Fibroblast of the aortic adventitia (primary cell): ENCODE measurements around the gene RDH5. TPM values are rescaled to one million over a fixed set of nuclear protein-coding genes. Genes with fewer than 3 reads are reported as not detected.

Source experiments
- DNase-seq: peaks from one replicate; pipeline ENCODE4 v3.0.0-alpha.2; 2010; ENCODE audit warnings: low read depth
- H3K4me3 ChIP-seq: 2 replicates; pipeline ENCODE4 v1.5.1; 2011; ENCODE audit warnings: low read depth, mild to moderate bottlenecking, control low read depth, low read length, moderate library complexity
- total RNA-seq: library from RNA; depleted of rRNA; stranded (reverse); fragments of >200 nt; gene quantifications from 2 replicates; pipeline ENCODE4 v1.2.3, GENCODE V29; 2012; ENCODE audit warnings: low replicate concordance
- TF ChIP-seq, protein P1 (sequence below): IDR thresholded peaks from 2 replicates; pipeline ENCODE4 v1.5.1; 2011; ENCODE audit warnings: mild to moderate bottlenecking, low read length, control low read depth, inconsistent platforms; ENCODE audit not compliant: insufficient read depth

The RDH5 gene
- total RNA-seq, 1 donor = 17.7 TPM

DNA sequence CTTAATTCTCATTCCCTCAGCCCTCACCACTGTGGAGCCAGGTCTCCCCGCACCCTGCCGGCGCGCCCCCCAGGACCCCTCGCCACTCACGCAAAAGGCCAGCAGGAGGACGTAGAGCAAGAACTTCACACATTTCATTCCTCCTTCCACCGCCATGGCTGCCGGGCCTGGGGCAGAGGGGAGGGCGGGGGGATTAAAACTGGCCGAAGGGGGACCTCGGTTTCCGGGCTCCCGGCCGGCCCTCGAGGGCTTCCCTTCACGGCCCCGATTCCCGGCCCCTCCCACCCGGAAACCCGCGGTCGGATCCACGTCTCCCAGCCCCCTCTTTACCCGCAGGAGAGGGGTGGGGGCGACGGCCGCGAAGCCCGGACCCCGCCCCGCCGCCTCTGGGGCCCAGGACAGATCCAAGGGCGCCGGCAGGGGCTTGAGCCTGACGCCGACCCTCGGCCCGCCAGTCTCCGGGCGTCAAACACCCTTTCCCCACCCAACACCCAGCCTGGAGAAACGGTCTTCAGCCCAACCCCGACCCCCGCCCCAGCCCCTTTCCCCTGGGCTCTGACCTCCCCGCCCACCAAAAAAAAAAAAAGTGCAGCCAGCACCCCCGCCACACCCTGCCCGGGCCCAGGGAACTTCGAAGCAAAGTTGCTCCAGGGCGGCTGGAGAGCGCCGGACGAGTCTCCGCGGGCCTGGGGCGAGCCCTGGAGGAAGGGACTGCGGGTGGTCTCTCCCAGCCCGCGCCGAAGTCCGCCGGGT lies 8.2 kb downstream of the RDH5 start:
- DNase-seq = peak; percentile 63

DNA sequence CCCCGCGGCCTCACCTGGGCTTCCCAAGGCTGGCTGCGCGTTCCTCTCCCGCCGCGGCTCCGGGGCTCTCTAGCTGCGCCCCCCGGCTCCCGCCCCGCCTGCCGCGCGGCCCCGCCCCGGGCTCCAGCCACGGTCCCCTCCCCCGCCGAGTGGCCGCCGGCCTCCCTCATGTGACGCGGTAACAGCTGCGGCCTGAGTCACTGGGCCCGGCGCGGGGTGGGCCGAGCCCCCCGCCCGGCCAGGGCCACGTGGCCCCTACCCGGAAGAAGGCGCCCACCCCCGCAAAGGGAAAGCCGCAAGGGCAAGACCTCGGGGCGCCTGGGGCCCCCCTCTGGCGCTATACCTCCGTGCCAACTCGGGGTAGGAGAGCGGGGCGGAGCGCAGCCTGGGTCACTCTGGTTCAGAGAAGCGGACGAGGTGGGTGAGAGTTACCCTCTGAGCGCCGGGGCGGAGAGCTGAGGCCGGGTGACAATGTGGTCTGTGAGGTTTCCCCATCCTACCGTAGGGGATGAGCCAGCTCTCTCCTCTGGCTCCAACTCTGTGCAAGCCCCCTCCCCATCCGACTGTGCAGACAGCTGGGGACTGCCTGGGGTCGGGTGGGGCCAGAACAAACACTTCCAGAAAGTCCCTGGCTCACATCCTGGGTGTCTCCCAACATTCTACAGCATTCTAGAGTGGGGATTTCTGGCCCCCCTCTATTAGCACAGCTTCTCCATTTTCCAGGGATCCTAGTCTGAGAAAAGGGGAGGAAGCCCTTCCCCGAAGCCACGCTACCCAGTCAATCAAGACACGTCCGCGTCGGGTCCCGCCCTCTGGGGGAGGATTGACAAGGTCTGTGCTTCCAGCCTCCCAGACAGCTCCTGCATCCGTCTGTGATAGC lies 9.0 kb downstream of the RDH5 start, which contains the start of gene CD63:
Gene CD63 (minus strand): TSS at position 71 of the 880 bp plus-strand sequence. CDS start 668 bp downstream, outside the sequence.
- TF ChIP-seq, protein P1, sequence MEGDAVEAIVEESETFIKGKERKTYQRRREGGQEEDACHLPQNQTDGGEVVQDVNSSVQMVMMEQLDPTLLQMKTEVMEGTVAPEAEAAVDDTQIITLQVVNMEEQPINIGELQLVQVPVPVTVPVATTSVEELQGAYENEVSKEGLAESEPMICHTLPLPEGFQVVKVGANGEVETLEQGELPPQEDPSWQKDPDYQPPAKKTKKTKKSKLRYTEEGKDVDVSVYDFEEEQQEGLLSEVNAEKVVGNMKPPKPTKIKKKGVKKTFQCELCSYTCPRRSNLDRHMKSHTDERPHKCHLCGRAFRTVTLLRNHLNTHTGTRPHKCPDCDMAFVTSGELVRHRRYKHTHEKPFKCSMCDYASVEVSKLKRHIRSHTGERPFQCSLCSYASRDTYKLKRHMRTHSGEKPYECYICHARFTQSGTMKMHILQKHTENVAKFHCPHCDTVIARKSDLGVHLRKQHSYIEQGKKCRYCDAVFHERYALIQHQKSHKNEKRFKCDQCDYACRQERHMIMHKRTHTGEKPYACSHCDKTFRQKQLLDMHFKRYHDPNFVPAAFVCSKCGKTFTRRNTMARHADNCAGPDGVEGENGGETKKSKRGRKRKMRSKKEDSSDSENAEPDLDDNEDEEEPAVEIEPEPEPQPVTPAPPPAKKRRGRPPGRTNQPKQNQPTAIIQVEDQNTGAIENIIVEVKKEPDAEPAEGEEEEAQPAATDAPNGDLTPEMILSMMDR = no peak
- H3K4me3 ChIP-seq = peak within 1 kb of the TSS; percentile 97
- DNase-seq = peak; percentile 94

More for the DNA sequence above, 8.2 kb downstream of the RDH5 start:
- H3K4me3 ChIP-seq = peak overlapping the region; percentile 97
- TF ChIP-seq, protein P1 = no peak

DNA sequence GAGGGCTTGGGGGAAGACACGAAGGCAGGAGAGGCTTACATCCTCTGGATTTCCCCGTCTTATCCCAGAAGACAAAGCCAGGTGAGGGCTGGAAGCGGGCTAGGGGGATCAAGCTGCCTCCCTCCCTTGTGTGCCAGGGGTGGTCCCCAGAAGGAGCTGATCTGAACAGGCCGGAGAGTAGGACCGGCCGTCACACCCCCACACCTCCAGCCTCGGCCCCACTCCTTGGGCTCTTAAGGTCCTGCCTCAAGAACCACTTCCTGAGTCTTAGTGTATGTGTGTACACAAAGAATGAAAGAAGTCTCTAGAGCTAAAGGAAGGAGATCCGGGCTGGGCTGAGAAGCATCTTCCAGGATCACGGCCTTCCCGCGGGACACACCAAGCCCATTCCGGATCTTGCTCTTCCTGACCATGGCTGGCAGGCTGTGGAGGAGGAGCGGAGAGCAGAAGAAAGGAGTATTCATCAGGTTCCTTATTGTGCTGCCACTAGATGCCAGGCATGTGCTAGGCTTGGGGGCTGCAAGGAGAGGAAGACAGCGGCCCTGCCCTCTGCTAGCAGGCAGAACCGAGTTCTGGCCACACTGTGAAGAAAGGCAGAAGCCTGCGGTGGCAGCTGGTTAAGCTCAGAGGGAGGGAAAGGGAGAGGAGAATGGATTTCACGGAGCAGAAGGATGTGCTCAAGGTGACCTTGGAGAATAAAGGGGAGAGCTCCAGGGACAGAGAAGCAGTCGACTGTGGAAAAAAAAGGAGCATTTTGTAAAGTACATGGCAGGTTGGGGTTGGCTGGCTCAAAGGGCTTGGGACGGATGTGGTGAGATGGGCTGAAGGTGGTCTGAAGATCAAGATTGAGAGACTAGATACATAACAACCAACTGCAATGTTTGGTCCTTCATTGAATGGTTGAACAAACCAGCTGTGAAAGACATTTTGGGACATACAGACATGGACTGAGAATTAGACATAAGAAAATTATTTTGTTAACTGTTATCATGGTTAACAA lies 9.9 kb downstream of the RDH5 start:
- TF ChIP-seq, protein P1 = no peak
- H3K4me3 ChIP-seq = peak overlapping the region; percentile 97
- peak; percentile 56 for DNase-seq

DNA sequence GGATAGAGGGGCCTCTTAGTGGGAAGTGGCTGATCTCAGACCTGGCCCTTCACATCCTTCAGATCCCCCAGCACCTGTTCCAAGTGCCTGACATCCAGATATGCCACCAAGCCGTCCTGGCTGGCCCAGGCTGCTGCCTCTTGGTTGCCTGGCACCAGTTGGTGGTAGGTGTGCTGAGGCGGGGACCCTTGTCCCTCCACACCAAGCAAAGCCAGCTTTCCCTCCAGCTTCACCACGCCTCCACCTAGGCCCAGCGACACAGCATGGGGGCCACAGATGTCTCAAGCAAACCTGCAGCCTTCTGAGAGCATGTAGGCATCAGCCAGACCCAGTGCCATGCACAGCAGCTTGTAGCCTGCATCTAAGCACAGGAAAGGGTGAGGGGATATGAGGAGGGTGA lies 12.1 kb downstream of the RDH5 start:
- no peak overlapping the region for H3K4me3 ChIP-seq

DNA sequence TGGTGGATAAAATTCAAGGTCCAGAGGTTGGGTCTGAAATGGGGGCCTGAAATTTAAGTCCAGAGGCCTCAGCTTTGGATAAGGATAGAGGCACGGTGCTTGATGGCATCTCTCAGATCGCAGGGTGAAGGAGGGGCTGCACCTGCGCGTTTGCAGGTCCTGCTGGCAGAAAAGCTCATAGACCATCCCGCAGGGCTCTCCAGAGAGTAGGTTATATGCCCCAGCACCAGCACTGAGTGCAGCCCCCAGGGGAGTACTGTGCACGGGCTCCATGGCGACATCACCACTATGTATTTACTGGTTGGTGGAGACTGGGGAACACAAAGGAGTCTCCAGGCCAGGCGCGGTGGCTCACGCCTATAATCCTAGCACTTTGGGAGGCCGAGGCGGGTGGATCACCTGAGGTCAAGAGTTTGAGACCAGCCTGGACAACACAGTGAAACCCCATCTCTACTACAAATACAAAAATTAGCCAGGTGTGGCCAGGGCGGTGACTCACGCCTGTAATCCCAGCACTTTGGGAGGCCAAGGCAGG lies 12.9 kb downstream of the RDH5 start:
- TF ChIP-seq, protein P1 = no peak
- no peak for DNase-seq
- no peak overlapping the region for H3K4me3 ChIP-seq

More for the DNA sequence above, 12.1 kb downstream of the RDH5 start:
- no peak for DNase-seq
- TF ChIP-seq, protein P1 = no peak
